ENCODE measurements around the gene EIF4G2. TPM values are rescaled to one million over a fixed set of nuclear protein-coding genes. Genes with fewer than 3 reads are reported as not detected.

Gene EIF4G2
- total and polyA plus RNA-seq, 2 of the 8 experiments (the other 6 are each of a cell fraction or from before 2014, with no cell fraction given), result 438 to 964 TPM

- DNase-seq (ENCODE audit: low read depth in 1 of 2, low spot score in 2 of 2) (no peak), FAIRE-seq (no peak)
- Histone ChIP-seq H3K4ac (replicated peaks; ENCODE audit: insufficient read length, low read depth, low read length) (no peak overlapping the region), H3K27ac (ENCODE audit: low read depth, low read length) (no peak overlapping the region), H2AK5ac (ENCODE audit: low read depth, low read length) (no peak overlapping the region), H3K4me1 (replicated peaks in 1 of 4; ENCODE audit: control insufficient read depth in 3 of 4, insufficient read depth in 4 of 4, low read length in 3 of 4) (peaks cover 0 to 5% (median 2%) of the 10 kb centered on the region in 4 experiments; a peak in 2 of 7 replicates), H2BK120ac (replicated peaks; ENCODE audit: low read depth, low read length) (no peak overlapping the region), H3K23me2 (ENCODE audit: low read depth, low read length) (no peaks in the 10 kb centered on the region; the same call in 1 of the 2 replicates), H2BK12ac (ENCODE audit: low read depth, low read length) (no peak overlapping the region), H2BK15ac (ENCODE audit: low read length) (no peak overlapping the region), H4K20me1 (replicated peaks in 1 of 2; ENCODE audit: control insufficient read depth in 1 of 2, insufficient read depth in 2 of 2, low read length in 2 of 2) (peaks cover 2 to 5% of the 10 kb centered on the region in 2 experiments), H3K18ac (ENCODE audit: extremely low read depth, low read length) (no peak overlapping the region), H2AFZ (ENCODE audit: low read length) (no peak overlapping the region), H2BK20ac (ENCODE audit: low read length) (no peak overlapping the region), H3K9ac (replicated peaks in 1 of 4; ENCODE audit: extremely low read depth in 1 of 4, low read depth in 3 of 4, low read length in 3 of 4) (no peak overlapping the region), H3K9me3 (ENCODE audit: insufficient read depth in 2 of 2, low read depth in 1 of 2, low read length in 1 of 2) (no peaks in the 10 kb centered on the region), H3K36me3 (ENCODE audit: control insufficient read depth in 2 of 4, insufficient read depth in 4 of 4, low read length in 3 of 4) (peaks cover 42 to 61% (median 58%) of the 10 kb centered on the region in 4 experiments), H2BK5ac (ENCODE audit: low read depth, low read length) (no peak overlapping the region), H4K5ac (ENCODE audit: insufficient read length, low read depth, low read length) (no peak overlapping the region), H4K91ac (replicated peaks; ENCODE audit: insufficient read length, low read length) (no peak overlapping the region), H3K4me2 (ENCODE audit: insufficient read depth in 1 of 2, low read depth in 2 of 2, low read length in 2 of 2) (no peak overlapping the region), H3K56ac (replicated peaks; ENCODE audit: insufficient read length, low read depth, low read length) (no peak overlapping the region), H3K4me3 (ENCODE audit: extremely low read depth in 1 of 4, insufficient read depth in 2 of 4, low read depth in 3 of 4, low read length in 4 of 4) (no peak overlapping the region), H3K79me1 (ENCODE audit: low read depth, low read length) (no peaks in the 10 kb centered on the region), H3K79me2 (ENCODE audit: control insufficient read depth in 1 of 2, insufficient read depth in 2 of 2, low read length in 2 of 2) (no peaks in the 10 kb centered on the region), H3K23ac (ENCODE audit: insufficient read length) (no peak overlapping the region), H3K14ac (ENCODE audit: insufficient read length) (no peak overlapping the region), H3K27me3 (replicated peaks in 1 of 4; ENCODE audit: control insufficient read depth in 3 of 4, extremely low read depth in 1 of 4, insufficient read depth in 3 of 4, low read length in 3 of 4) (peaks cover 0 to 2% (median 0%) of the 10 kb centered on the region in 4 experiments; a peak in 2 of 7 replicates), H4K8ac (ENCODE audit: extremely low read depth, insufficient read depth, low read length) (peak overlapping the region; percentile 7; the same call in 1 of the 2 replicates)
- ChIA-PET CTCF (ENCODE audit: partially characterized antibody) (interaction anchor here (1.6 to 1.9 kb wide), 2 partner anchors 8 to 137 kb away, joined by 3 to 6 read pairs; no protein-coding TSS in a partner anchor), POLR2A (ENCODE audit: partially characterized antibody) (interaction anchor here (0.8 to 28.5 kb wide), 8 partner anchors 11 to 183 kb away, joined by 3 to 595 read pairs (median 5); partner anchors contain the start of gene EIF4G2)
- 98% methylated on average over 2 of the region's 2 CpGs; no CpG with 5 or more reads in 1 of the 2 experiments for WGBS, 2 experiments (ENCODE audit: extremely low coverage in 1 of 2, insufficient coverage in 1 of 2, insufficient read length in 1 of 2, insufficient replicate concordance in 2 of 2, low coverage in 1 of 2, low lambda C conversion rate in 2 of 2, missing lambda C conversion rate in 1 of 2)
- TF ChIP-seq SP2 (IDR thresholded peaks at IDR 0.05; ENCODE audit: low read length) (no peak), SP4 (IDR thresholded peaks at IDR 0.05; ENCODE audit: low read length) (no peak), JUN (IDR thresholded peaks at IDR 0.05; ENCODE audit: low read depth, low read length) (no peak), BRCA1 (IDR thresholded peaks at IDR 0.05; ENCODE audit: low read depth, low read length) (no peak), CHD2 (IDR thresholded peaks at IDR 0.05; ENCODE audit: low read length) (no peak), TAF1 (IDR thresholded peaks at IDR 0.05; ENCODE audit: low read depth, low read length) (no peak), CTCF (IDR thresholded peaks at IDR 0.05; ENCODE audit: control extremely low read depth in 1 of 3, insufficient read depth in 1 of 3, low read depth in 1 of 3, low read length in 3 of 3) (no peak), SIN3A (conservative IDR thresholded peaks at IDR 0.05 in 1 of 2, IDR thresholded peaks at IDR 0.05 in 1 of 2; ENCODE audit: low read depth in 1 of 2, low read length in 2 of 2) (no peak), CBX8 (IDR thresholded peaks at IDR 0.05; ENCODE audit: borderline replicate concordance, low read depth, low read length) (no peak), POLR2A (IDR thresholded peaks at IDR 0.05; ENCODE audit: control extremely low read depth in 1 of 2, low read depth in 2 of 2, low read length in 2 of 2) (no peak)
Observed at GRCh38 chr11:10797001-10797400, 11.7 kb downstream of the EIF4G2 start.

All from H1 (cell line).